HCT116 (cell line): Measurements from ENCODE around the gene GSTM1.

Source experiments
- EGR1 ChIP-seq: IDR thresholded peaks from 2 replicates; pipeline ENCODE4 v1.6.1; 2012; ENCODE audit warnings: low read depth
- EZH2 ChIP-seq: fragments of 200-600 bp; sonication (generic); IDR thresholded peaks from 2 replicates; pipeline ENCODE4 v1.6.1; 2017; ENCODE audit warnings: antibody characterized with exemption, mixed run types
- EZH2phosphoT487 ChIP-seq: fragments of 200-600 bp; IDR thresholded peaks from 2 replicates; pipeline ENCODE4 v1.6.1; 2018; ENCODE audit warnings: antibody characterized with exemption, borderline replicate concordance
- JUND ChIP-seq: IDR thresholded peaks from 2 replicates; pipeline ENCODE4 v1.6.1; 2012
- POLR2A ChIP-seq: IDR thresholded peaks from 2 replicates; pipeline ENCODE4 v1.7.0; 2011; ENCODE audit warnings: borderline replicate concordance; ENCODE audit not compliant: insufficient read depth, insufficient read length; ENCODE audit errors: extremely low read depth
- POLR2AphosphoS5 ChIP-seq: IDR thresholded peaks from 2 replicates; pipeline ENCODE4 v1.6.1; 2011; ENCODE audit warnings: mild to moderate bottlenecking, low read depth, low read length, moderate library complexity
- SP1 ChIP-seq: IDR thresholded peaks from 2 replicates; pipeline ENCODE4 v1.6.1; 2012; ENCODE audit warnings: low read depth
- TCF7L2 ChIP-seq: IDR thresholded peaks from 2 replicates; pipeline ENCODE4 v1.7.0; 2011; ENCODE audit warnings: borderline replicate concordance, inconsistent platforms; ENCODE audit not compliant: insufficient read depth, insufficient read length; ENCODE audit errors: extremely low read depth
- YY1 ChIP-seq: IDR thresholded peaks from 2 replicates; pipeline ENCODE4 v1.6.1; 2011; ENCODE audit warnings: low read length, low read depth, moderate library complexity, mild to moderate bottlenecking; ENCODE audit not compliant: insufficient replicate concordance; ENCODE audit errors: extremely low read depth
- TF ChIP-seq, protein P1 (sequence below), 3 experiments: fragments of 200-600 bp in 1 of 3; sonication (generic) in 1 of 3; IDR thresholded peaks in 2 of 3; conservative IDR thresholded peaks in 1 of 3; 2 replicates each; pipeline ENCODE4 v1.5.1; 2012 to 2017; ENCODE audit warnings: low read depth in 2 of 3, low read length in 2 of 3, antibody characterized with exemption in 1 of 3, borderline replicate concordance in 1 of 3, control low read depth in 1 of 3, mild to moderate bottlenecking in 1 of 3, mixed read lengths in 1 of 3, mixed run types in 1 of 3, moderate library complexity in 1 of 3; ENCODE audit not compliant: insufficient read depth in 1 of 3
- TF ChIP-seq, protein P2 (sequence below): IDR thresholded peaks from 2 replicates; pipeline ENCODE4 v1.6.1; 2012
- TF ChIP-seq, protein P3 (sequence below): IDR thresholded peaks from 2 replicates; pipeline ENCODE4 v1.6.1; 2012; ENCODE audit warnings: low read depth
- TF ChIP-seq, protein P4 (sequence below): IDR thresholded peaks from 2 replicates; pipeline ENCODE4 v1.6.1; 2012

DNA sequence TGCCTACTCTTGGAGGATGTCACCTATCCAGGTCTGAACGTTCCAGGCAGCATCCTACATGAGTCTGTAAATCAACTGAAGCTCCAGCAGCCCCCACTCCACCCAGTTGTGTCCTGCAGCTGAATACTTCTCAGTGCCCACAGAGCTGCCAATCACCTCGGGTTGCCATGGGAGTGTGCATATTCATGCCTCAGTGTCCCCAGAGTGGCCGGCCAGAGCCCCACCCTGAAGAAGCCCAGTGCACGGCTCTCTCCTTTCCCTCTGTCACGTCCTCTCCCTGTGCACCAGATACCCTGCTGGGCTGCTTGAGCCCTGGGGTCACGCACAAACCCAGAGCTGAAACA, 47.8 kb upstream of the GSTM1 start:
- TF ChIP-seq, protein P1, sequence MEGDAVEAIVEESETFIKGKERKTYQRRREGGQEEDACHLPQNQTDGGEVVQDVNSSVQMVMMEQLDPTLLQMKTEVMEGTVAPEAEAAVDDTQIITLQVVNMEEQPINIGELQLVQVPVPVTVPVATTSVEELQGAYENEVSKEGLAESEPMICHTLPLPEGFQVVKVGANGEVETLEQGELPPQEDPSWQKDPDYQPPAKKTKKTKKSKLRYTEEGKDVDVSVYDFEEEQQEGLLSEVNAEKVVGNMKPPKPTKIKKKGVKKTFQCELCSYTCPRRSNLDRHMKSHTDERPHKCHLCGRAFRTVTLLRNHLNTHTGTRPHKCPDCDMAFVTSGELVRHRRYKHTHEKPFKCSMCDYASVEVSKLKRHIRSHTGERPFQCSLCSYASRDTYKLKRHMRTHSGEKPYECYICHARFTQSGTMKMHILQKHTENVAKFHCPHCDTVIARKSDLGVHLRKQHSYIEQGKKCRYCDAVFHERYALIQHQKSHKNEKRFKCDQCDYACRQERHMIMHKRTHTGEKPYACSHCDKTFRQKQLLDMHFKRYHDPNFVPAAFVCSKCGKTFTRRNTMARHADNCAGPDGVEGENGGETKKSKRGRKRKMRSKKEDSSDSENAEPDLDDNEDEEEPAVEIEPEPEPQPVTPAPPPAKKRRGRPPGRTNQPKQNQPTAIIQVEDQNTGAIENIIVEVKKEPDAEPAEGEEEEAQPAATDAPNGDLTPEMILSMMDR (IDR thresholded peaks at IDR 0.05 in 2 of 3, conservative IDR thresholded peaks at IDR 0.05 in 1 of 3; ENCODE audit: borderline replicate concordance in 1 of 3, insufficient read depth in 1 of 3, low read depth in 2 of 3, low read length in 2 of 3) = no peak
- TF ChIP-seq, protein P2, sequence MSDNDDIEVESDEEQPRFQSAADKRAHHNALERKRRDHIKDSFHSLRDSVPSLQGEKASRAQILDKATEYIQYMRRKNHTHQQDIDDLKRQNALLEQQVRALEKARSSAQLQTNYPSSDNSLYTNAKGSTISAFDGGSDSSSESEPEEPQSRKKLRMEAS = no peak
- TF ChIP-seq, protein P3, sequence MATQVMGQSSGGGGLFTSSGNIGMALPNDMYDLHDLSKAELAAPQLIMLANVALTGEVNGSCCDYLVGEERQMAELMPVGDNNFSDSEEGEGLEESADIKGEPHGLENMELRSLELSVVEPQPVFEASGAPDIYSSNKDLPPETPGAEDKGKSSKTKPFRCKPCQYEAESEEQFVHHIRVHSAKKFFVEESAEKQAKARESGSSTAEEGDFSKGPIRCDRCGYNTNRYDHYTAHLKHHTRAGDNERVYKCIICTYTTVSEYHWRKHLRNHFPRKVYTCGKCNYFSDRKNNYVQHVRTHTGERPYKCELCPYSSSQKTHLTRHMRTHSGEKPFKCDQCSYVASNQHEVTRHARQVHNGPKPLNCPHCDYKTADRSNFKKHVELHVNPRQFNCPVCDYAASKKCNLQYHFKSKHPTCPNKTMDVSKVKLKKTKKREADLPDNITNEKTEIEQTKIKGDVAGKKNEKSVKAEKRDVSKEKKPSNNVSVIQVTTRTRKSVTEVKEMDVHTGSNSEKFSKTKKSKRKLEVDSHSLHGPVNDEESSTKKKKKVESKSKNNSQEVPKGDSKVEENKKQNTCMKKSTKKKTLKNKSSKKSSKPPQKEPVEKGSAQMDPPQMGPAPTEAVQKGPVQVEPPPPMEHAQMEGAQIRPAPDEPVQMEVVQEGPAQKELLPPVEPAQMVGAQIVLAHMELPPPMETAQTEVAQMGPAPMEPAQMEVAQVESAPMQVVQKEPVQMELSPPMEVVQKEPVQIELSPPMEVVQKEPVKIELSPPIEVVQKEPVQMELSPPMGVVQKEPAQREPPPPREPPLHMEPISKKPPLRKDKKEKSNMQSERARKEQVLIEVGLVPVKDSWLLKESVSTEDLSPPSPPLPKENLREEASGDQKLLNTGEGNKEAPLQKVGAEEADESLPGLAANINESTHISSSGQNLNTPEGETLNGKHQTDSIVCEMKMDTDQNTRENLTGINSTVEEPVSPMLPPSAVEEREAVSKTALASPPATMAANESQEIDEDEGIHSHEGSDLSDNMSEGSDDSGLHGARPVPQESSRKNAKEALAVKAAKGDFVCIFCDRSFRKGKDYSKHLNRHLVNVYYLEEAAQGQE = no peak
- TF ChIP-seq POLR2AphosphoS5 (no peak), YY1 (no peak), JUND (no peak), POLR2A (no peak), SP1 (no peak), EGR1 (no peak), EZH2 (no peak), EZH2phosphoT487 (no peak), TCF7L2 (no peak)
- TF ChIP-seq, protein P4, sequence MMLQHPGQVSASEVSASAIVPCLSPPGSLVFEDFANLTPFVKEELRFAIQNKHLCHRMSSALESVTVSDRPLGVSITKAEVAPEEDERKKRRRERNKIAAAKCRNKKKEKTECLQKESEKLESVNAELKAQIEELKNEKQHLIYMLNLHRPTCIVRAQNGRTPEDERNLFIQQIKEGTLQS = no peak
